GM19324 (cell line): ENCODE results near the gene ADAMTS4.

Source experiments
- ATAC-seq: cut with Tn5 transposase; IDR thresholded peaks from one replicate; pipeline ENCODE4 v1.9.1; 2021; ENCODE audit warnings: mild to moderate bottlenecking, moderate library complexity; ENCODE audit not compliant: unreplicated experiment, low FRiP score

The ADAMTS4 gene

GRCh38 chr1:161177112-161177935, 21.5 kb downstream of the ADAMTS4 start, which contains the start of gene B4GALT3:
Gene B4GALT3 (minus strand): TSS chr1:161177507. CDS start chr1:161176060, 1,447 bp downstream.
- ATAC-seq = peak; percentile 86

- no peak for ATAC-seq
Observed at GRCh38 chr1:161176468-161177111, 22.3 kb downstream of the ADAMTS4 start.

GRCh38 chr1:161175771-161176453, 22.9 kb downstream of the ADAMTS4 start:
- no peak for ATAC-seq

GRCh38 chr1:161174911-161175310, 23.9 kb downstream of the ADAMTS4 start:
- no peak for ATAC-seq

GRCh38 chr1:161173711-161174110, 25.1 kb downstream of the ADAMTS4 start:
- ATAC-seq = no peak

- no peak for ATAC-seq
Observed at GRCh38 chr1:161172776-161173376, 26.0 kb downstream of the ADAMTS4 start.

- ATAC-seq = no peak
Observed at GRCh38 chr1:161172349-161172748, 26.5 kb downstream of the ADAMTS4 start.

- ATAC-seq = no peak
Observed at GRCh38 chr1:161171696-161172095, 27.2 kb downstream of the ADAMTS4 start.

- no peak for ATAC-seq
Observed at GRCh38 chr1:161171191-161171590, 27.7 kb downstream of the ADAMTS4 start.

GRCh38 chr1:161168906-161169305, 29.9 kb downstream of the ADAMTS4 start:
- ATAC-seq = no peak

GRCh38 chr1:161166669-161167548, 31.9 kb downstream of the ADAMTS4 start:
- ATAC-seq = no peak

- peak; percentile 92 for ATAC-seq
Observed at GRCh38 chr1:161165742-161166668, 32.8 kb downstream of the ADAMTS4 start, which contains the start of gene PPOX. Gene PPOX (plus strand): TSS chr1:161166426. CDS start chr1:161166848, 422 bp downstream.

- no peak for ATAC-seq
Observed at GRCh38 chr1:161164901-161165610, 33.8 kb downstream of the ADAMTS4 start.

GRCh38 chr1:161163793-161164192, 35.1 kb downstream of the ADAMTS4 start:
- no peak for ATAC-seq

- ATAC-seq = no peak
Observed at GRCh38 chr1:161162806-161163205, 36.0 kb downstream of the ADAMTS4 start.

GRCh38 chr1:161162052-161162451, 36.8 kb downstream of the ADAMTS4 start:
- no peak for ATAC-seq

- no peak for ATAC-seq
Observed at GRCh38 chr1:161161652-161162051, 37.2 kb downstream of the ADAMTS4 start.

- no peak for ATAC-seq
Observed at GRCh38 chr1:161160671-161161145, 38.1 kb downstream of the ADAMTS4 start.
